Astrocyte (in vitro differentiated cells and primary cell): ENCODE results near the gene PEAK3. TPM values are rescaled to one million over a fixed set of nuclear protein-coding genes. Genes with fewer than 3 reads are reported as not detected.
A peak's percentile ranks its signal among the peaks of the same experiment; 100 is the strongest.
"Not testable (repeated sequence)": the region's sequence is repeated elsewhere in the genome, so short reads cannot be mapped to it uniquely, and the experiment has no call there.

Source experiments
- DNase-seq: peaks from one replicate; pipeline ENCODE4 v3.0.0-alpha.2; 2010; ENCODE audit warnings: low read depth
- FAIRE-seq: peaks from 2 replicates; lab custom pipeline; 2011; peaks lifted over from hg19 to GRCh38; lab: Jason Lieb, UNC
- H2AFZ ChIP-seq: 2 replicates; pipeline ENCODE4 v1.6.0; 2012; ENCODE audit warnings: low read depth, low read length, inconsistent platforms
- H3K27ac ChIP-seq: 2 replicates; pipeline ENCODE4 v1.5.1; 2011; ENCODE audit warnings: low read depth, low read length, inconsistent platforms
- H3K27me3 ChIP-seq: 2 replicates; pipeline ENCODE4 v1.6.0; 2011; ENCODE audit warnings: low read length, inconsistent platforms; ENCODE audit not compliant: insufficient read depth
- H3K36me3 ChIP-seq: 2 replicates; pipeline ENCODE4 v1.5.1; 2011; ENCODE audit warnings: low read length, inconsistent platforms; ENCODE audit not compliant: insufficient read depth
- H3K4me1 ChIP-seq: 2 replicates; pipeline ENCODE4 v1.5.1; 2011; ENCODE audit warnings: low read length, inconsistent platforms; ENCODE audit not compliant: insufficient read depth
- H3K4me2 ChIP-seq: 2 replicates; pipeline ENCODE4 v1.6.0; 2012; ENCODE audit warnings: low read length, inconsistent platforms
- H3K4me3 ChIP-seq: 2 replicates; pipeline ENCODE4 v1.5.1; 2011; ENCODE audit warnings: low read depth, mild to moderate bottlenecking, low read length, inconsistent platforms; ENCODE audit not compliant: insufficient read depth
- H3K79me2 ChIP-seq: 2 replicates; pipeline ENCODE4 v1.6.0; 2012; ENCODE audit warnings: mild to moderate bottlenecking, low read length, inconsistent platforms; ENCODE audit not compliant: insufficient read depth
- H3K9ac ChIP-seq: 2 replicates; pipeline ENCODE4 v1.6.0; 2012; ENCODE audit warnings: mild to moderate bottlenecking, low read length, inconsistent platforms
- H3K9me3 ChIP-seq: 2 replicates; pipeline ENCODE4 v1.5.1; 2012; ENCODE audit warnings: low read depth, mild to moderate bottlenecking, low read length, inconsistent platforms; ENCODE audit not compliant: insufficient read depth
- H4K20me1 ChIP-seq: 2 replicates; pipeline ENCODE4 v1.6.0; 2012; ENCODE audit warnings: low read length, inconsistent platforms; ENCODE audit not compliant: insufficient read depth
- H3K27ac Mint-ChIP-seq: one replicate; pipeline ENCODE4 v1.8.0; 2021; ENCODE audit warnings: mild to moderate bottlenecking, mixed read lengths; ENCODE audit not compliant: unreplicated experiment
- H3K27me3 Mint-ChIP-seq: one replicate; pipeline ENCODE4 v1.8.0; 2021; ENCODE audit warnings: low read depth, mixed read lengths; ENCODE audit not compliant: unreplicated experiment
- H3K36me3 Mint-ChIP-seq: one replicate; pipeline ENCODE4 v1.8.0; 2021; ENCODE audit warnings: low read depth, mixed read lengths; ENCODE audit not compliant: unreplicated experiment
- H3K4me1 Mint-ChIP-seq: one replicate; pipeline ENCODE4 v1.8.0; 2021; ENCODE audit warnings: low read depth, mixed read lengths; ENCODE audit not compliant: unreplicated experiment
- H3K4me3 Mint-ChIP-seq: one replicate; pipeline ENCODE4 v1.8.0; 2021; ENCODE audit warnings: mild to moderate bottlenecking, moderate library complexity, mixed read lengths; ENCODE audit not compliant: unreplicated experiment
- H3K9me3 Mint-ChIP-seq: one replicate; pipeline ENCODE4 v1.8.0; 2021; ENCODE audit warnings: mild to moderate bottlenecking, mixed read lengths; ENCODE audit not compliant: unreplicated experiment
- CTCF ChIP-seq: IDR thresholded peaks from 2 replicates; pipeline ENCODE4 v1.5.1; 2011; ENCODE audit warnings: low read depth, mild to moderate bottlenecking, inconsistent platforms, low read length, moderate library complexity; ENCODE audit not compliant: insufficient read depth
- EZH2 ChIP-seq: IDR thresholded peaks from 2 replicates; pipeline ENCODE4 v1.6.1; 2012; ENCODE audit warnings: mild to moderate bottlenecking, low read length, inconsistent platforms; ENCODE audit not compliant: insufficient read depth
- total RNA-seq: library from RNA; stranded (reverse); gene quantifications from 2 replicates; pipeline ENCODE4 v1.2.1, GENCODE V29; 2021

The PEAK3 gene
- total RNA-seq, 1 donor from 2014 or later = 0.18 TPM

GRCh38 chr19:2286402-2287140, 4.6 kb upstream of the PEAK3 start:
- H3K4me1 ChIP-seq = peaks cover 14% of the 10 kb centered on the region
- peaks cover 4% of the 10 kb centered on the region for H3K36me3 Mint-ChIP-seq

GRCh38 chr19:2283835-2284507, 2.0 kb upstream of the PEAK3 start:
- no peak for FAIRE-seq
- H3K36me3 Mint-ChIP-seq = peaks cover 3% of the 10 kb centered on the region
- TF ChIP-seq EZH2 = no peak
- no peak for TF ChIP-seq CTCF
- H3K27me3 ChIP-seq = peaks cover 15% of the 10 kb centered on the region
- H3K9me3 ChIP-seq = no peaks in the 10 kb centered on the region
- no peak overlapping the region for H3K9ac ChIP-seq
- H3K79me2 ChIP-seq = no peaks in the 10 kb centered on the region
- H3K36me3 ChIP-seq = no peaks in the 10 kb centered on the region
- DNase-seq = no peak
- no peak overlapping the region for H2AFZ ChIP-seq
- no peak overlapping the region for H3K4me3 Mint-ChIP-seq
- no peak overlapping the region for H3K4me3 ChIP-seq
- H3K4me2 ChIP-seq = no peak overlapping the region
- H4K20me1 ChIP-seq = peaks cover 36% of the 10 kb centered on the region
- H3K9me3 Mint-ChIP-seq = no peaks in the 10 kb centered on the region
- H3K27ac ChIP-seq = no peak overlapping the region
- peaks cover 3% of the 10 kb centered on the region for H3K4me1 Mint-ChIP-seq
- H3K27ac Mint-ChIP-seq = no peak overlapping the region
- H3K27me3 Mint-ChIP-seq = peaks cover 36% of the 10 kb centered on the region
- H3K4me1 ChIP-seq = peaks cover 6% of the 10 kb centered on the region

More at GRCh38 chr19:2286402-2287140, 4.6 kb upstream of the PEAK3 start:
- FAIRE-seq (no peak), DNase-seq (no peak)
- Histone ChIP-seq H3K4me2 (no peak overlapping the region), H3K27me3 (peaks cover 34% of the 10 kb centered on the region), H3K9ac (no peak overlapping the region), H3K4me3 (no peak overlapping the region), H3K9me3 (no peaks in the 10 kb centered on the region), H3K27ac (no peak overlapping the region), H3K79me2 (no peaks in the 10 kb centered on the region), H4K20me1 (peaks cover 52% of the 10 kb centered on the region), H3K36me3 (no peaks in the 10 kb centered on the region), H2AFZ (no peak overlapping the region)
- H3K4me1 Mint-ChIP-seq = peaks cover 3% of the 10 kb centered on the region
- no peaks in the 10 kb centered on the region for H3K9me3 Mint-ChIP-seq
- peaks cover 45% of the 10 kb centered on the region for H3K27me3 Mint-ChIP-seq
- no peak for TF ChIP-seq EZH2
- no peak for TF ChIP-seq CTCF
- no peak overlapping the region for H3K27ac Mint-ChIP-seq
- H3K4me3 Mint-ChIP-seq = no peak overlapping the region

GRCh38 chr19:2282862-2283237, 875 bp upstream of the PEAK3 start:
- peaks cover 7% of the 10 kb centered on the region for H3K27me3 ChIP-seq
- DNase-seq = no peak
- H4K20me1 ChIP-seq = peaks cover 25% of the 10 kb centered on the region
- H3K27ac Mint-ChIP-seq = peak overlapping the region; percentile 41
- H3K9ac ChIP-seq = no peak overlapping the region
- H3K9me3 ChIP-seq = no peaks in the 10 kb centered on the region
- no peaks in the 10 kb centered on the region for H3K36me3 ChIP-seq
- H3K27me3 Mint-ChIP-seq = peaks cover 25% of the 10 kb centered on the region
- FAIRE-seq = no peak
- no peaks in the 10 kb centered on the region for H3K79me2 ChIP-seq
- H3K9me3 Mint-ChIP-seq = no peaks in the 10 kb centered on the region
- H3K4me3 Mint-ChIP-seq = peak overlapping the region; percentile 72
- no peak overlapping the region for H3K4me3 ChIP-seq
- H3K36me3 Mint-ChIP-seq = no peaks in the 10 kb centered on the region
- no peak for TF ChIP-seq EZH2
- TF ChIP-seq CTCF = no peak
- H3K27ac ChIP-seq = no peak overlapping the region
- peaks cover 6% of the 10 kb centered on the region for H3K4me1 ChIP-seq
- peak overlapping the region; percentile 79 for H3K4me2 ChIP-seq
- peaks cover 3% of the 10 kb centered on the region for H3K4me1 Mint-ChIP-seq
- no peak overlapping the region for H2AFZ ChIP-seq

- H3K27ac Mint-ChIP-seq, H3K36me3 Mint-ChIP-seq: not testable (repeated sequence)
Measured at GRCh38 chr19:2281265-2282061, 512 bp downstream of the PEAK3 start.

More at GRCh38 chr19:2281265-2282061, 512 bp downstream of the PEAK3 start:
- not testable (repeated sequence) for H3K9me3 ChIP-seq, H3K4me1 Mint-ChIP-seq, H3K9me3 Mint-ChIP-seq, H3K27me3 ChIP-seq, H3K36me3 ChIP-seq, DNase-seq, H3K4me3 Mint-ChIP-seq, H3K4me1 ChIP-seq, H3K79me2 ChIP-seq, H2AFZ ChIP-seq, FAIRE-seq, H3K27ac ChIP-seq
- H3K9ac ChIP-seq = peak overlapping the region; percentile 30
- H3K4me3 ChIP-seq = peak overlapping the region; percentile 30
- peak overlapping the region; percentile 79 for H3K4me2 ChIP-seq
- peaks cover 15% of the 10 kb centered on the region for H3K27me3 Mint-ChIP-seq
- peaks cover 16% of the 10 kb centered on the region for H4K20me1 ChIP-seq
